Measurements from ENCODE around the gene KCNK7. TPM values are rescaled to one million over a fixed set of nuclear protein-coding genes. Genes with fewer than 3 reads are reported as not detected.

KCNK7 gene
- total RNA-seq, 1 donor: not detected

- no peak for TF ChIP-seq CTCF (IDR thresholded peaks at IDR 0.05; ENCODE audit: insufficient read depth, low read depth, low read length)
- DNase-seq (ENCODE audit: low read depth): peak; percentile 35
- H3K4me3 ChIP-seq (ENCODE audit: low read depth, low read length): peak overlapping the region; percentile 92
Measured at GRCh38 chr11:65615950-65616574, 20.5 kb upstream of the KCNK7 start.

- H3K4me3 ChIP-seq (ENCODE audit: low read depth, low read length): peak within 1 kb of the TSS; percentile 92
- peak; percentile 100 for DNase-seq (ENCODE audit: low read depth)
- TF ChIP-seq CTCF (IDR thresholded peaks at IDR 0.05; ENCODE audit: insufficient read depth, low read depth, low read length): no peak
Measured at GRCh38 chr11:65615229-65615949, 19.8 kb upstream of the KCNK7 start, which contains the start of gene PCNX3. Gene PCNX3, plus strand, starts transcription at chr11:65615776. Its CDS starts 536 bp downstream, at chr11:65616312.

- TF ChIP-seq CTCF (IDR thresholded peaks at IDR 0.05; ENCODE audit: insufficient read depth, low read depth, low read length): no peak
- H3K4me3 ChIP-seq (ENCODE audit: low read depth, low read length): peak overlapping the region; percentile 89
- DNase-seq (ENCODE audit: low read depth): no peak
Measured at GRCh38 chr11:65613091-65613928, 17.7 kb upstream of the KCNK7 start.

- H3K4me3 ChIP-seq (ENCODE audit: low read depth, low read length): peak overlapping the region; percentile 89
- TF ChIP-seq CTCF (IDR thresholded peaks at IDR 0.05; ENCODE audit: insufficient read depth, low read depth, low read length): no peak
- no peak for DNase-seq (ENCODE audit: low read depth)
Measured at GRCh38 chr11:65612691-65613090, 17.1 kb upstream of the KCNK7 start.

GRCh38 chr11:65611758-65612603 lies 16.4 kb upstream of the KCNK7 start:
- DNase-seq (ENCODE audit: low read depth): no peak
- TF ChIP-seq CTCF (IDR thresholded peaks at IDR 0.05; ENCODE audit: insufficient read depth, low read depth, low read length): no peak
- H3K4me3 ChIP-seq (ENCODE audit: low read depth, low read length): peak overlapping the region; percentile 89
